Tibial artery (tissue), 4 donors: ENCODE data around the gene PRR33.
"Not testable (repeated sequence)": the region's sequence is repeated elsewhere in the genome, so short reads cannot be mapped to it uniquely, and the experiment has no call there.

Experiments
- DNase-seq, 2 donors: peaks; one replicate each; pipeline ENCODE4 v3.0.0-alpha.2; 2019
- H3K27ac ChIP-seq, 2 donors: fragments of 200-600 bp; sonication (generic) in 1 of 2; 1 replicate in 1 of 2; 2 replicates in 1 of 2; pipeline ENCODE4 v1.5.1; 2018 to 2019; ENCODE audit warnings: mild to moderate bottlenecking in 1 of 2
- H3K27me3 ChIP-seq, 2 donors: fragments of 200-600 bp; sonication (generic) in 1 of 2; one replicate each; pipeline versions ENCODE4 v1.5.1 to v1.6.0; 2016 to 2019
- H3K36me3 ChIP-seq, 3 donors: fragments of 200-600 bp; sonication (generic) in 2 of 3; one replicate each; pipeline ENCODE4 v1.5.1; 2016 to 2019; ENCODE audit warnings: mild to moderate bottlenecking in 2 of 3
- H3K4me1 ChIP-seq, 4 donors: fragments of 200-600 bp; sonication (generic) in 2 of 4; 1 replicate in 3 of 4; 2 replicates in 1 of 4; pipeline ENCODE4 v1.5.1; 2016 to 2019
- H3K4me3 ChIP-seq, 2 donors: fragments of 200-600 bp; sonication (generic) in 1 of 2; 1 replicate in 1 of 2; 2 replicates in 1 of 2; pipeline ENCODE4 v1.5.1; 2018 to 2019; ENCODE audit warnings: mild to moderate bottlenecking in 2 of 2
- H3K9me3 ChIP-seq, 3 donors: fragments of 200-600 bp; sonication (generic) in 1 of 3; one replicate each; pipeline ENCODE4 v1.5.1; 2016 to 2019
- CTCF ChIP-seq, 2 experiments: fragments of 200-600 bp in 1 of 2; fragments of 450-650 bp in 1 of 2; IDR thresholded peaks; one replicate each; pipeline ENCODE4 v1.5.1; 2017 to 2019; ENCODE audit warnings: antibody characterized with exemption in 2 of 2, mild to moderate bottlenecking in 1 of 2, moderate library complexity in 1 of 2
- intact Hi-C: fragments of 100-400 bp; cut with DNase I; formaldehyde crosslinking; loops from one replicate; pipeline ENCODE4 v1.15.0; 2023; ENCODE audit warnings: low total_unique reads

The PRR33 gene

GRCh38 chr11:1875093-1875850, 16.4 kb downstream of the PRR33 start:
- H3K27ac ChIP-seq, result peak overlapping the region; percentile 33 to 68
- intact Hi-C loops, result loop anchor here (5.0 kb wide), 1 partner anchor 38 kb away; the partner anchor contains the start of gene TNNI2
- DNase-seq, result peak in 1 of 2 donors; percentile 65

GRCh38 chr11:1874441-1875092, 17.1 kb downstream of the PRR33 start:
- H3K36me3 ChIP-seq, H3K9me3 ChIP-seq, DNase-seq, H3K4me3 ChIP-seq: not testable (repeated sequence)
- peaks cover 0 to 60% (median 30%) of the 10 kb centered on the region in 4 donors for H3K4me1 ChIP-seq
- intact Hi-C loops, result loop anchor here (5.0 kb wide), 1 partner anchor 37 kb away; the partner anchor contains the start of gene TNNI2
- H3K27ac ChIP-seq, result peak overlapping the region; percentile 33 to 41
- peaks cover 0 to 35% of the 10 kb centered on the region in 2 donors for H3K27me3 ChIP-seq

More at GRCh38 chr11:1875093-1875850, 16.4 kb downstream of the PRR33 start:
- Histone ChIP-seq H3K27me3 (peaks cover 0 to 31% of the 10 kb centered on the region in 2 donors), H3K9me3 (no peaks in the 10 kb centered on the region), H3K36me3 (no peaks in the 10 kb centered on the region), H3K4me1 (peaks cover 0 to 58% (median 29%) of the 10 kb centered on the region in 4 donors), H3K4me3 (no peak overlapping the region)
- TF ChIP-seq CTCF (IDR thresholded peaks at IDR 0.05), result no peak

GRCh38 chr11:1873813-1874150, 17.9 kb downstream of the PRR33 start:
- H3K4me1 ChIP-seq, result peaks cover 0 to 66% (median 36%) of the 10 kb centered on the region in 4 donors
- DNase-seq, H3K9me3 ChIP-seq, intact Hi-C loops, H3K36me3 ChIP-seq, H3K4me3 ChIP-seq: not testable (repeated sequence)
- H3K27ac ChIP-seq, result peak overlapping the region in 1 of 2 donors; percentile 55
- H3K27me3 ChIP-seq, result peaks cover 0 to 42% of the 10 kb centered on the region in 2 donors

- TF ChIP-seq CTCF (IDR thresholded peaks at IDR 0.05), result no peak
- Histone ChIP-seq H3K27me3 (peaks cover 0 to 47% of the 10 kb centered on the region in 2 donors), H3K27ac (peak overlapping the region; percentile 32 to 55), H3K4me1 (peaks cover 0 to 71% (median 41%) of the 10 kb centered on the region in 4 donors), H3K4me3 (no peak overlapping the region), H3K36me3 (no peaks in the 10 kb centered on the region), H3K9me3 (no peaks in the 10 kb centered on the region)
- intact Hi-C loops, result no loop called here
- DNase-seq, result no peak
Measured at GRCh38 chr11:1873048-1873812, 18.5 kb downstream of the PRR33 start.

- intact Hi-C loops, result no loop called here
Measured at GRCh38 chr11:1872267-1872985, 19.3 kb downstream of the PRR33 start.

More at GRCh38 chr11:1872267-1872985, 19.3 kb downstream of the PRR33 start:
- H3K27me3 ChIP-seq, result peaks cover 0 to 47% of the 10 kb centered on the region in 2 donors
- H3K4me3 ChIP-seq, result no peak overlapping the region
- H3K9me3 ChIP-seq, result no peaks in the 10 kb centered on the region
- no peak for DNase-seq
- H3K27ac ChIP-seq, result peak overlapping the region; percentile 55 to 61
- peaks cover 0 to 74% (median 41%) of the 10 kb centered on the region in 4 donors for H3K4me1 ChIP-seq
- no peak for TF ChIP-seq CTCF (IDR thresholded peaks at IDR 0.05)
- H3K36me3 ChIP-seq, result no peaks in the 10 kb centered on the region
